HepG2 (cell line): ENCODE results near the gene SHC3. TPM values are rescaled to one million over a fixed set of nuclear protein-coding genes. Genes with fewer than 3 reads are reported as not detected.

ENCODE experiments used
- ATAC-seq: fragments of 200-7000 bp; cut with Tn5 transposase; 3 replicates; pipeline ENCODE4 v1.9.1; 2020; ENCODE audit warnings: mild to moderate bottlenecking, moderate library complexity
- BruUV-seq: library from RNA; stranded (reverse); fragments of 400-500 nt; replicated peaks from 2 replicates; lab custom pipeline; 2021; lab: Mats Ljungman, UMichigan
- CTCF ChIA-PET: fragments of 300-600 bp; formaldehyde crosslinking; extraction: SDS; loops from one replicate; lab custom pipeline; 2021; ENCODE audit warnings: low total read pairs, inconsistent platforms, low intra/inter-chr PET ratio; lab: Yijun Ruan, JAX
- POLR2A ChIA-PET: fragments of 350-600 bp; sonication (Branson Sonifier 250); formaldehyde crosslinking; loops from one replicate; lab custom pipeline; 2020; ENCODE audit warnings: antibody characterized with exemption, inconsistent platforms; lab: Yijun Ruan, JAX
- DNase-seq: peaks from one replicate; pipeline ENCODE4 v3.0.0-alpha.2; 2015; ENCODE audit warnings: low spot score
- FAIRE-seq: peaks from 3 replicates; lab custom pipeline; 2011; peaks lifted over from hg19 to GRCh38; lab: Jason Lieb, UNC
- H2AFZ ChIP-seq: one replicate; pipeline ENCODE4 v1.6.1; 2011; ENCODE audit warnings: low read length, inconsistent platforms
- H3K27ac ChIP-seq: fragments of 300-600 bp; 3 replicates; pipeline ENCODE4 v1.8.0; 2011; ENCODE audit warnings: mixed run types, mild to moderate bottlenecking, mixed read lengths, low read length, inconsistent platforms; ENCODE audit not compliant: insufficient read depth; ENCODE audit errors: extremely low read length
- H3K27me3 ChIP-seq, 2 experiments: fragments of 200-600 bp in 1 of 2; 2 replicates in 1 of 2; 3 replicates in 1 of 2; pipeline versions ENCODE4 v1.6.0 to v1.8.0; 2011; ENCODE audit warnings: low read length in 2 of 2, mild to moderate bottlenecking in 2 of 2, moderate library complexity in 2 of 2, inconsistent platforms in 1 of 2; ENCODE audit not compliant: insufficient read depth in 2 of 2, control insufficient read depth in 1 of 2
- H3K36me3 ChIP-seq, 2 experiments: fragments of 200-600 bp in 1 of 2; replicated peaks in 1 of 2; 2 replicates in 1 of 2; 3 replicates in 1 of 2; pipeline versions ENCODE4 v1.5.1 to v1.8.0; 2011; ENCODE audit warnings: low read length in 2 of 2, inconsistent platforms in 1 of 2; ENCODE audit not compliant: insufficient read depth in 2 of 2, control insufficient read depth in 1 of 2
- H3K4me1 ChIP-seq: 2 replicates; pipeline ENCODE4 v1.5.1; 2012; ENCODE audit warnings: low read length, inconsistent platforms; ENCODE audit not compliant: insufficient read depth
- H3K4me2 ChIP-seq: 2 replicates; pipeline ENCODE4 v1.6.0; 2011; ENCODE audit warnings: low read depth, low read length, inconsistent platforms
- H3K4me3 ChIP-seq, 3 experiments: fragments of 200-600 bp in 1 of 3; sonication (generic), shearing (Covaris generic) in 1 of 3; replicated peaks in 1 of 3; 2 replicates each; pipeline ENCODE4 v1.5.1; 2011 to 2016; ENCODE audit warnings: low read length in 3 of 3, inconsistent platforms in 2 of 3, low read depth in 2 of 3, mild to moderate bottlenecking in 2 of 3, control low read depth in 1 of 3, mixed read lengths in 1 of 3; ENCODE audit not compliant: insufficient read depth in 1 of 3
- H3K79me2 ChIP-seq: one replicate; pipeline ENCODE4 v1.6.1; 2011; ENCODE audit warnings: low read length, inconsistent platforms; ENCODE audit not compliant: insufficient read depth
- H3K9ac ChIP-seq: 2 replicates; pipeline ENCODE4 v1.6.0; 2011; ENCODE audit warnings: mild to moderate bottlenecking, low read depth, low read length, inconsistent platforms; ENCODE audit not compliant: insufficient read depth
- H3K9me3 ChIP-seq: 2 replicates; pipeline ENCODE4 v1.5.1; 2012; ENCODE audit warnings: mild to moderate bottlenecking, low read length
- H4K20me1 ChIP-seq: 2 replicates; pipeline ENCODE4 v1.6.0; 2011; ENCODE audit warnings: inconsistent platforms, mild to moderate bottlenecking, low read length, moderate library complexity; ENCODE audit not compliant: insufficient read depth
- CREB1 ChIP-seq, 2 experiments: fragments of 450-650 bp in 1 of 2; IDR thresholded peaks; 2 replicates each; pipeline ENCODE4 v1.6.1; 2016 to 2017; ENCODE audit warnings: control low read depth in 1 of 2, mild to moderate bottlenecking in 1 of 2, missing compliant biosample characterization in 1 of 2, missing genetic modification characterization in 1 of 2
- CREB3 ChIP-seq: sonication (generic); formaldehyde crosslinking; IDR thresholded peaks from 2 replicates; pipeline ENCODE4 v1.5.0; 2020; ENCODE audit warnings: missing genetic modification reagents
- EHMT2 ChIP-seq: fragments of 200-600 bp; sonication (generic); IDR thresholded peaks from 2 replicates; pipeline ENCODE4 v1.7.0; 2017; ENCODE audit warnings: antibody characterized with exemption, low read depth, low read length, borderline replicate concordance
- ELF1 ChIP-seq: sonication (generic); formaldehyde crosslinking; IDR thresholded peaks from 2 replicates; pipeline ENCODE4 v1.4.0; 2020; ENCODE audit warnings: missing genetic modification reagents
- HMG20A ChIP-seq: IDR thresholded peaks from 2 replicates; pipeline ENCODE4 v1.6.1; 2016; ENCODE audit warnings: borderline replicate concordance
- HMGXB3 ChIP-seq: sonication (generic); formaldehyde crosslinking; IDR thresholded peaks from 2 replicates; pipeline ENCODE4 v1.4.0; 2020; ENCODE audit warnings: missing genetic modification reagents, borderline replicate concordance
- MAF1 ChIP-seq: sonication (generic); formaldehyde crosslinking; IDR thresholded peaks from 2 replicates; pipeline ENCODE4 v1.5.0; 2020; ENCODE audit warnings: missing genetic modification reagents, borderline replicate concordance
- TEAD3 ChIP-seq: optimal IDR thresholded peaks from 2 replicates; pipeline ENCODE3; 2016; ENCODE audit warnings: borderline replicate concordance
- TP53 ChIP-seq: sonication (generic); formaldehyde crosslinking; conservative IDR thresholded peaks from 2 replicates; pipeline ENCODE4 v1.4.0; 2020; ENCODE audit warnings: missing genetic modification reagents
- YEATS4 ChIP-seq: sonication (generic); formaldehyde crosslinking; IDR thresholded peaks from 2 replicates; pipeline ENCODE4 v1.4.0; 2020; ENCODE audit warnings: missing genetic modification reagents, borderline replicate concordance
- ZNF451 ChIP-seq: sonication (generic); formaldehyde crosslinking; IDR thresholded peaks from 2 replicates; pipeline ENCODE4 v1.5.0; 2020; ENCODE audit warnings: mild to moderate bottlenecking, missing genetic modification reagents
- ZNF792 ChIP-seq: IDR thresholded peaks from 2 replicates; pipeline ENCODE4 v1.6.1; 2016
- WGBS: methylation state at CpG from one replicate; pipeline ENCODE4 v1.1.6; 2017; ENCODE audit warnings: low lambda C conversion rate; 5-methylcytosine and 5-hydroxymethylcytosine counted together
- in situ Hi-C: cut with HindIII; loops from 2 replicates; pipeline ENCODE4 v1.10.0; 2017; ENCODE audit warnings: low pct_unique_long_range_greater_than_20kb; ENCODE audit not compliant: extremely low pct_ligation_motif_present
- intact Hi-C: fragments of 100-400 bp; cut with micrococcal nuclease; formaldehyde crosslinking; loops from one replicate; pipeline ENCODE4 v1.10.0; 2022; ENCODE audit not compliant: unreplicated experiment
- polyA plus RNA-seq, 8 experiments: library from polyadenylated mRNA; depleted of rRNA in 3 of 8; stranded (reverse) in 7 of 8; unstranded in 1 of 8; fragments of >200 nt; fragmentation: Illumina TruSeq in 4 of 8; extraction: Trizol in 4 of 8; gene quantifications; 2 replicates each; pipeline versions ENCODE4 v1.2.1 to v1.2.3, GENCODE V29; 2011 to 2016; ENCODE audit warnings: low read depth in 4 of 8, missing spikeins in 1 of 8, mixed read lengths in 1 of 8; ENCODE audit not compliant: insufficient read depth in 1 of 8
- total RNA-seq, 5 experiments: library from RNA; depleted of rRNA; stranded (reverse); fragments of >200 nt; fragmentation: Illumina TruSeq; extraction: Trizol; gene quantifications; 2 replicates each; pipeline ENCODE4 v1.2.3, GENCODE V29; 2016; ENCODE audit warnings: low read depth in 1 of 5
- TF ChIP-seq, protein P1 (sequence below): IDR thresholded peaks from 2 replicates; pipeline ENCODE4 v1.4.0; 2020; ENCODE audit warnings: mild to moderate bottlenecking, missing genetic modification reagents

Gene SHC3
- total and polyA plus RNA-seq, 2 of the 13 experiments (the other 11 are each of a cell fraction or from before 2014, with no cell fraction given): 0.09 to 0.89 TPM

DNA sequence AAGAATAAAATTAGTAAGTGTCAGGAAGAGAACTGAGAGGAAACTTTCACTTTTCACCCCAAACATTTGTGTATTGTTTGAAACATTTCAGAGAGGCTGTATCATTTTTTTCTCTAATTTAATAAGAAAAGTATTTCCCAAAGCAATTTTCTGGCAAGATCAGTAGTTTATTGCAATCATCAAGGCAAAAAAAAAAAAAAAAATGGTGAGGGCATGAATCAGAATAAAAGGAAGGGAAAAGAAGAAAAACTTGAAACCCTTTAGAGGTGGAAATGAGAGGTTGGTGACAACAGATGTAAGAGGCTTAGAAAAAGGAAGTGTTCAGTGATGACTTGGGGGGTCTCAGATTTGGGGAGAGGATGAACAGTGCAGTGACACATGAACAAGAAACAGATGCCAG is 13.3 kb downstream of the SHC3 start (continued):
- TF ChIP-seq HMG20A (no peak), CREB3 (CRISPR knock-in tag) (no peak), MAF1 (CRISPR knock-in tag) (no peak), ZNF792 (CRISPR knock-in tag) (no peak), EHMT2 (no peak), TP53 (CRISPR knock-in tag) (no peak), ELF1 (CRISPR knock-in tag) (no peak), HMGXB3 (CRISPR knock-in tag) (no peak), TEAD3 (CRISPR knock-in tag) (no peak)

GRCh38 chr9:89161221-89161620 is 17.4 kb downstream of the SHC3 start:
- in situ Hi-C loops: no loop called here
- intact Hi-C loops: no loop called here

More at GRCh38 chr9:89161221-89161620, 17.4 kb downstream of the SHC3 start:
- TF ChIP-seq CREB1 (IDR thresholded peaks at IDR 0.05): no peak
- no peak for TF ChIP-seq CREB1 (CRISPR knock-in tag; IDR thresholded peaks at IDR 0.05)
- no peak for TF ChIP-seq YEATS4
- TF ChIP-seq, protein P1, sequence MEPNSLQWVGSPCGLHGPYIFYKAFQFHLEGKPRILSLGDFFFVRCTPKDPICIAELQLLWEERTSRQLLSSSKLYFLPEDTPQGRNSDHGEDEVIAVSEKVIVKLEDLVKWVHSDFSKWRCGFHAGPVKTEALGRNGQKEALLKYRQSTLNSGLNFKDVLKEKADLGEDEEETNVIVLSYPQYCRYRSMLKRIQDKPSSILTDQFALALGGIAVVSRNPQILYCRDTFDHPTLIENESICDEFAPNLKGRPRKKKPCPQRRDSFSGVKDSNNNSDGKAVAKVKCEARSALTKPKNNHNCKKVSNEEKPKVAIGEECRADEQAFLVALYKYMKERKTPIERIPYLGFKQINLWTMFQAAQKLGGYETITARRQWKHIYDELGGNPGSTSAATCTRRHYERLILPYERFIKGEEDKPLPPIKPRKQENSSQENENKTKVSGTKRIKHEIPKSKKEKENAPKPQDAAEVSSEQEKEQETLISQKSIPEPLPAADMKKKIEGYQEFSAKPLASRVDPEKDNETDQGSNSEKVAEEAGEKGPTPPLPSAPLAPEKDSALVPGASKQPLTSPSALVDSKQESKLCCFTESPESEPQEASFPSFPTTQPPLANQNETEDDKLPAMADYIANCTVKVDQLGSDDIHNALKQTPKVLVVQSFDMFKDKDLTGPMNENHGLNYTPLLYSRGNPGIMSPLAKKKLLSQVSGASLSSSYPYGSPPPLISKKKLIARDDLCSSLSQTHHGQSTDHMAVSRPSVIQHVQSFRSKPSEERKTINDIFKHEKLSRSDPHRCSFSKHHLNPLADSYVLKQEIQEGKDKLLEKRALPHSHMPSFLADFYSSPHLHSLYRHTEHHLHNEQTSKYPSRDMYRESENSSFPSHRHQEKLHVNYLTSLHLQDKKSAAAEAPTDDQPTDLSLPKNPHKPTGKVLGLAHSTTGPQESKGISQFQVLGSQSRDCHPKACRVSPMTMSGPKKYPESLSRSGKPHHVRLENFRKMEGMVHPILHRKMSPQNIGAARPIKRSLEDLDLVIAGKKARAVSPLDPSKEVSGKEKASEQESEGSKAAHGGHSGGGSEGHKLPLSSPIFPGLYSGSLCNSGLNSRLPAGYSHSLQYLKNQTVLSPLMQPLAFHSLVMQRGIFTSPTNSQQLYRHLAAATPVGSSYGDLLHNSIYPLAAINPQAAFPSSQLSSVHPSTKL (CRISPR knock-in tag): no peak
- no peak for TF ChIP-seq ZNF451
- no peak overlapping the region for H3K27ac ChIP-seq
- H3K9me3 ChIP-seq: no peaks in the 10 kb centered on the region
- no peak overlapping the region for H3K4me2 ChIP-seq
- CTCF ChIA-PET: no interaction called here
- no peaks in the 10 kb centered on the region for H3K27me3 ChIP-seq
- POLR2A ChIA-PET: no interaction called here
- no peaks in the 10 kb centered on the region for H4K20me1 ChIP-seq
- FAIRE-seq: no peak
- no peaks in the 10 kb centered on the region for H3K79me2 ChIP-seq
- no peak overlapping the region for H2AFZ ChIP-seq
- 43% methylated on average over 8 of the region's 8 CpGs for WGBS
- H3K4me3 ChIP-seq: no peak overlapping the region
- H3K4me1 ChIP-seq: no peaks in the 10 kb centered on the region
- ATAC-seq: no peak
- DNase-seq: no peak
- no TSS peak for BruUV-seq
- no peak overlapping the region for H3K9ac ChIP-seq
- no peaks in the 10 kb centered on the region for H3K36me3 ChIP-seq
